ENCODE results near the gene TSC22D1. TPM values are rescaled to one million over a fixed set of nuclear protein-coding genes. Genes with fewer than 3 reads are reported as not detected.
A peak's percentile ranks its signal among the peaks of the same experiment; 100 is the strongest.
"Not testable (repeated sequence)": the region's sequence is repeated elsewhere in the genome, so short reads cannot be mapped to it uniquely, and the experiment has no call there.

Gene TSC22D1
- total RNA-seq, 4 donors from 2014 or later: 48.8 to 138 (median 92.7) TPM

GRCh38 chr13:44540761-44541434 is 35.2 kb downstream of the TSC22D1 start:
- ATAC-seq (ENCODE audit: low FRiP score) (no peak), DNase-seq (ENCODE audit: low spot score) (no peak)
- TF ChIP-seq CTCF (IDR thresholded peaks at IDR 0.05): no peak

- DNase-seq (ENCODE audit: low spot score): no peak
- no peak for TF ChIP-seq CTCF (IDR thresholded peaks at IDR 0.05)
- no peak for ATAC-seq (ENCODE audit: low FRiP score)
Observed at GRCh38 chr13:44537248-44537647, 38.9 kb downstream of the TSC22D1 start.

- no peak for DNase-seq (ENCODE audit: low spot score)
- TF ChIP-seq CTCF (IDR thresholded peaks at IDR 0.05): no peak
- ATAC-seq (ENCODE audit: low FRiP score): peak; percentile 94
Observed at GRCh38 chr13:44523146-44524015, 52.7 kb downstream of the TSC22D1 start.

- no peak for TF ChIP-seq CTCF (IDR thresholded peaks at IDR 0.05)
- ATAC-seq (ENCODE audit: low FRiP score) (no peak), DNase-seq (ENCODE audit: low spot score) (no peak)
Observed at GRCh38 chr13:44519642-44520041, 56.5 kb downstream of the TSC22D1 start.

GRCh38 chr13:44516771-44517170 is 59.4 kb downstream of the TSC22D1 start:
- no peak for ATAC-seq (ENCODE audit: low FRiP score)
- DNase-seq (ENCODE audit: low spot score): no peak
- no peak for TF ChIP-seq CTCF (IDR thresholded peaks at IDR 0.05)

GRCh38 chr13:44514278-44514677 is 61.9 kb downstream of the TSC22D1 start:
- ATAC-seq (ENCODE audit: low FRiP score) (no peak), DNase-seq (ENCODE audit: low spot score) (no peak)
- TF ChIP-seq CTCF (IDR thresholded peaks at IDR 0.05): no peak

GRCh38 chr13:44509853-44510252 is 66.3 kb downstream of the TSC22D1 start:
- not testable (repeated sequence) for DNase-seq (ENCODE audit: low spot score); ATAC-seq (ENCODE audit: low FRiP score)

Data from omental fat pad (tissue), 4 donors.